ENCODE measurements around the gene TET3. TPM values are rescaled to one million over a fixed set of nuclear protein-coding genes. Genes with fewer than 3 reads are reported as not detected.

The TET3 gene
- total RNA-seq, 1 donor from 2014 or later: 6.2 TPM

- no peak overlapping the region for H3K27ac Mint-ChIP-seq
- Histone ChIP-seq H2AFZ (replicated peaks) (no peak overlapping the region), H3K27me3 (no peaks in the 10 kb centered on the region), H3F3A (ENCODE audit: low read depth) (no peaks in the 10 kb centered on the region), H3K79me2 (ENCODE audit: low read depth) (peaks cover 62% of the 10 kb centered on the region), H3K27ac (no peak overlapping the region), H4K20me1 (ENCODE audit: low read depth) (peaks cover 45% of the 10 kb centered on the region), H3K36me3 (no peaks in the 10 kb centered on the region), H3K4me2 (no peak overlapping the region), H3K9me3 (ENCODE audit: low read depth) (no peaks in the 10 kb centered on the region), H3K4me3 (no peak overlapping the region), H3K4me1 (no peaks in the 10 kb centered on the region), H3K9ac (no peak overlapping the region)
- peaks cover 9% of the 10 kb centered on the region for H3K4me1 Mint-ChIP-seq
- no peak for TF ChIP-seq EZH2 (IDR thresholded peaks at IDR 0.05)
- TF ChIP-seq EZH2phosphoT487 (IDR thresholded peaks at IDR 0.05): no peak
- TF ChIP-seq CTCF (IDR thresholded peaks at IDR 0.05): no peak
- peaks cover 6% of the 10 kb centered on the region for H3K27me3 Mint-ChIP-seq (ENCODE audit: insufficient read depth, low read depth)
- no peak for DNase-seq (ENCODE audit: low spot score)
- no peaks in the 10 kb centered on the region for H3K9me3 Mint-ChIP-seq
- H3K36me3 Mint-ChIP-seq: peaks cover 6% of the 10 kb centered on the region
- no peak overlapping the region for H3K4me3 Mint-ChIP-seq
These were observed 36.1 kb downstream of the TET3 start for GRCh38 chr2:74020702-74021406.

- TF ChIP-seq EZH2phosphoT487 (IDR thresholded peaks at IDR 0.05) (no peak), EZH2 (IDR thresholded peaks at IDR 0.05) (no peak), CTCF (IDR thresholded peaks at IDR 0.05) (no peak)
- no peak overlapping the region for H3K4me3 ChIP-seq
- no peaks in the 10 kb centered on the region for H3F3A ChIP-seq (ENCODE audit: low read depth)
- no peaks in the 10 kb centered on the region for H3K27me3 ChIP-seq
- no peaks in the 10 kb centered on the region for H3K36me3 ChIP-seq
- H3K4me1 ChIP-seq: peaks cover 4% of the 10 kb centered on the region
- no peak for DNase-seq (ENCODE audit: low spot score)
- H3K4me2 ChIP-seq: no peak overlapping the region
- peaks cover 6% of the 10 kb centered on the region for H3K27me3 Mint-ChIP-seq (ENCODE audit: insufficient read depth, low read depth)
- H4K20me1 ChIP-seq (ENCODE audit: low read depth): peaks cover 46% of the 10 kb centered on the region
- H3K9me3 Mint-ChIP-seq: no peaks in the 10 kb centered on the region
- no peaks in the 10 kb centered on the region for H3K9me3 ChIP-seq (ENCODE audit: low read depth)
- H3K79me2 ChIP-seq (ENCODE audit: low read depth): peaks cover 57% of the 10 kb centered on the region
- H3K36me3 Mint-ChIP-seq: peaks cover 6% of the 10 kb centered on the region
- H3K4me1 Mint-ChIP-seq: peaks cover 9% of the 10 kb centered on the region
- no peak overlapping the region for H2AFZ ChIP-seq (replicated peaks)
- H3K27ac Mint-ChIP-seq: no peak overlapping the region
- no peak overlapping the region for H3K4me3 Mint-ChIP-seq
- no peak overlapping the region for H3K9ac ChIP-seq
- H3K27ac ChIP-seq: no peak overlapping the region
These were observed 36.7 kb downstream of the TET3 start for GRCh38 chr2:74021407-74021755.

- no peak overlapping the region for H3K9ac ChIP-seq
- Mint-ChIP-seq H3K27me3 (ENCODE audit: insufficient read depth, low read depth) (peaks cover 3% of the 10 kb centered on the region), H3K36me3 (peaks cover 13% of the 10 kb centered on the region), H3K9me3 (peaks cover 9% of the 10 kb centered on the region), H3K4me1 (peaks cover 12% of the 10 kb centered on the region), H3K4me3 (peak overlapping the region; percentile 52), H3K27ac (no peak overlapping the region)
- no peak overlapping the region for H3K27ac ChIP-seq
- TF ChIP-seq EZH2 (IDR thresholded peaks at IDR 0.05) (no peak), EZH2phosphoT487 (IDR thresholded peaks at IDR 0.05) (no peak), CTCF (IDR thresholded peaks at IDR 0.05) (no peak)
- peaks cover 43% of the 10 kb centered on the region for H4K20me1 ChIP-seq (ENCODE audit: low read depth)
- no peak overlapping the region for H3K4me2 ChIP-seq
- no peak overlapping the region for H2AFZ ChIP-seq (replicated peaks)
- H3K9me3 ChIP-seq (ENCODE audit: low read depth): no peaks in the 10 kb centered on the region
- no peaks in the 10 kb centered on the region for H3K27me3 ChIP-seq
- peaks cover 4% of the 10 kb centered on the region for H3K4me1 ChIP-seq
- H3F3A ChIP-seq (ENCODE audit: low read depth): no peaks in the 10 kb centered on the region
- H3K36me3 ChIP-seq: no peaks in the 10 kb centered on the region
- H3K4me3 ChIP-seq: no peak overlapping the region
- DNase-seq (ENCODE audit: low spot score): no peak
- peaks cover 64% of the 10 kb centered on the region for H3K79me2 ChIP-seq (ENCODE audit: low read depth)
These were observed 39.5 kb downstream of the TET3 start for GRCh38 chr2:74024216-74024615.
